KG1 (cell line): ENCODE results near the gene GNB3.
A peak's percentile ranks its signal among the peaks of the same experiment; 100 is the strongest.
"Not testable (repeated sequence)": the region's sequence is repeated elsewhere in the genome, so short reads cannot be mapped to it uniquely, and the experiment has no call there.

ENCODE experiments used
- DNase-seq: peaks from one replicate; lab custom pipeline; 2025; lab: John Stamatoyannopoulos, UW

The GNB3 gene

DNA sequence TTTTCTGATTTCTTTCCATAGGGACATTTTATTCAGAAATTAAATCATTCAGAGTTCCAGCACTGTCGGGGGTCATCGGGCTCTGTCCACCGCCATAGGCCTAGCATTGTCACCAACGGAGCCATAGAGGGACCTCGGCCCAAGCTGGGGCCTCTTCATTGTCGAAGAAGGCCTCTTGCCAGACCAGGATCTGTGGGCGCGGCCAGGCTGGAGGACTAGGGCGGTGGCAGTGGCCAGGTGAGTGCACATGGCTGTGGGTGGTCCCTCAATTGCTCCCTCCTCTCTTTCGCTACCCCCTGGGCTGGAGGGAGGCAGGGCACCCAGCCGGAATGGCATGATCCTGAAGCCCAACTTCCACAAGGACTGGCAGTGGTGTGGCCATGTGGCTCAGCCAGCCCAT lies 43.0 kb downstream of the GNB3 start:
- no peak for DNase-seq

DNA sequence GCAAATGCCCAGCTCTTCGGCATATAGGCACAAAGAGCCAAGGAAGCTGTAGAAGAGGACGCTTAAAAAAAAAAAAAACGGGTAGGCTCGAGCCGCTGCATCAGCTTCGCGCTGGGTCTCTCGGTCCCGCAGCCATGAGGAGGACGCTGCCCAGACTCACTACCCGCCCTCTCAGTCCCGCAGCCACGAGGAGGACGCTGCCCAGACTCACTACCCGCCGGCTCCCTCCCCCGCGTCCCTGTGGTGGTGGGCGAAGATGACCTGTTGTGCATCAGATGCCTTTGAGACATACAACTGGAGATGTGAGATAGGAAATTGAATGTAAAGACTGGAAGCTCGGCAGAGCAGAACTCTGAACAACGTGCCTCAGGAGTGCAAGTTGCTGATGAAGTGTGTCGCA lies 43.8 kb downstream of the GNB3 start:
- no peak for DNase-seq

DNA sequence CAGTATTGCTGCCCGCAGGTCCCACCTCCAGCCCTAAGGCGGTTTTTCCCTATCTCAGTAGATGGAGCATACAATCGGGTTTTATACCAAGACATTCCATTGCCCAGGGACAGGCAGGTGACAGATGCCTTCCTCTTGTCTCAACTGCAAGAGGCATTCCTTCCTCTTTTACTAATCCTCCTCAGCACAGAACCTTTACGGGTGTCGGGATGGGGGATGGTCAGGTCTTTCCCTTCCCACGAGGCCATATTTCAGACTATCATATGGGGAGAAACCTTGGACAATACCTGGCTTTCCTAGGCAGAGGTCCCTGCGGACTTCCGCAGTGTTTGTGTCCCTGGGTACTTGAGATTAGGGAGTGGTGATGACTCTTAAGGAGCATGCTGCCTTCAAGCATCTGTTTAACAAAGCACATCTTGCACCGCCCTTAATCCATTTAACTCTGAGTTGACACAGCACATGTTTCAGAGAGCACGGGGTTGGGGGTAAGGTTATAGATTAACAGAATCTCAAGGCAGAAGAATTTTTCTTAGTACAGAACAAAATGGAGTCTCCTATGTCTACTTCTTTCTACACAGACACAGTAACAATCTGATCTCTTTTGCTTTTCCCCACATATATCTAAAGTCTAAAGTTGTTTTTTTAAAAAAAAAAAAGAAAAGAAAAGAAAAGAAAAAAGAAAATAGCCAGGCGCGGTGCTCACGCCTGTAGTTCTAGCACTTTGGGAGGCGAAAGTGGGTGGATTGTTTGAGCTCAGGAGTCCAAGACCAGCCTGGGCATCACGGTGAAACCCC lies 45.7 kb downstream of the GNB3 start:
- not testable (repeated sequence) for DNase-seq

DNA sequence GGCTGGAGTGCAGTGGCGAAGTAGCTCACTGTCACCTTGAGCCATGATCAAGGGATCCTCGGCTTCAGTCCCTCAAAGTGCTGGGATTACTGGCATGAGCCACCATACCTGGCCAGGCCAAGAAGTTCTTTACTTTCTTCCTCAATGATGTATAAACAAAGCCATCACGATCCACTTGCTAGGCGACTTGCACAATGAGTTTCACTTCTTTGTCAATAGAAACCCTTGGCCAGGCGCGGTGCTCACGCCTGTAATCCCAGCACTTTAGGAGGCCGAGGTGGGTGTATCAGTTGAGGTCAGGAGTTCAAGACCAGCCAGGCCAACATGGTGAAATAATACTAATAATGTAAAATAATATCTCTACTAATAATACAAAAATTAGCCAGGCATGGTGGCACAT lies 46.7 kb downstream of the GNB3 start:
- no peak for DNase-seq

GRCh38 chr12:6888360-6888759 lies 47.6 kb downstream of the GNB3 start:
- DNase-seq, result no peak

DNA sequence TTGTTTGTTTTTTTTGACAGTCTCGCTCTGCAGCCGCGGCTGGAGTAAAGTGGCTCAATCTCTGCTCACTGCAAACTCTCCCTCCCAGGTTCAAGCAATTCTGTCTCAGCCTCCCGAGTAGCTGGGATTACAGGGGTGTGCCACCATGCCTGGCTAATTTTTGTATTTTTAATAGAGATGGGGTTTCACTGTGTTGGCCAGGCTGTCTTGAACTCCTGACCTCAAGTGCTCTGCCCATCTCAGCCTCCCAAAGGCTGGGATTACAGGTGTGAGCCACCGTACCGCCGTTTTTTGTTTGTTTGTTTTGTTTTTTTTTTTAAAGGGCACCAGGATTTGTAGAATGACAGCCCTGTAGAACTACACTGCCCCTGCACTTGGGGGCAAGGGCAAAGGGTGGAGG lies 48.1 kb downstream of the GNB3 start:
- not testable (repeated sequence) for DNase-seq

GRCh38 chr12:6889775-6890573 lies 49.2 kb downstream of the GNB3 start:
- DNase-seq, result not testable (repeated sequence)

DNA sequence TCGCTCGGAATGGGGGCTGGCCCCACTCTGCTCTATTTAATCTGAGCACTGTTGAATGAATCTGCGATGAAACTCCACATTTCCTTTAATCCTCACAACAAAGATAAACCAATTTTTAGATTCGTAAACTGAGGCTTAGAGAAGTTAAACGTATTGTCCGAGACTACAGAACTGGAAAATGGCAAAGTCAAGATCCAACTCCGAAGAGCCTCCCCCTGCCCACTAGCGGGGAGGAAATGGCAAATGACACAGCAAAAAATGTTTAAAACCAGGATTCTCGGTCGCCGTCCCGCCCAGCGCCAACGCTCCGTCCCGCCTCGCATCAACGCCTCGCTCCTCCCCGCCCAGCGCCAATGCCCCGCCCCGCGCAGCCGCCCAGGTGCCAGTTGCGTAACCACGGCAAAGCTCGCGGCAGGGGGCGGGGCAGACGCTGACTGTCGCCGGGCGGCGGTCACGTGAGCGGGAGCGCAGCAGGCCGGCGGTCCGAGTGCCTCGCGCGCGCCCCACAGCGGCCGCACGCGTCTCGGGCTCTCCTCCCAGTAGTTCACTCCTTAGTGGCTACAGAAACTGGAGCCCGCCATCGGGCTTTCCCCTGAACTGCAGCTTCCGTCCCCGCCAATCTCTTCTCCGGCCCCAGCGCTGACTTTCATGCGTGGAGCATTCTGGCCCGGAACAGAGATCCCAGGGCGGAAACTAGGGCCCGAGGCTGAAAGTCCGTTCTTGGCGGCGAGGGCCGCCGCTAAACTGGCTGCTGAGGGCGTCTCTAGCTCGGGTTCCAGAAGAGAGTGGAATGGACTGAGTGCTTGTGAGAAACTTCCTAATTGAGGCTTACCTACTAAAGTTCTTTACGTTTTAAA lies 50.3 kb downstream of the GNB3 start:
- DNase-seq, result peak; percentile 93

DNA sequence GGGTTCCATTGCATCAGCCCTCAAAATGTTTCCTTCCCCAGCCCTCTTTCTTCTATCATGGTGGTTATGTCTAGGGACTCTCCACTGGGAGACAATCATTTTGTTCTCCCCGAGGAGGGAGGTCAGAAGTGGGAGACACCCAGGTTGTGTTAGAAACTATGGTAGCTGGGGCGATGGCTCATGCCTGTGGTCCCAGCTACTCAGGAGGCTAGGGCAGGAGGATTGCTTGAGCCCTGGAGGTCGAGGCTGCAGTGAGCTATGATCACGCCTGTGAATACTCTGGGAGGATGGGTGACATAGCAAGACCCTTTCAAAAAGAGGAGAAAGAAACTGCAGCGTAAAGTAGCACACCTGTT lies 50.9 kb downstream of the GNB3 start:
- DNase-seq, result no peak

DNA sequence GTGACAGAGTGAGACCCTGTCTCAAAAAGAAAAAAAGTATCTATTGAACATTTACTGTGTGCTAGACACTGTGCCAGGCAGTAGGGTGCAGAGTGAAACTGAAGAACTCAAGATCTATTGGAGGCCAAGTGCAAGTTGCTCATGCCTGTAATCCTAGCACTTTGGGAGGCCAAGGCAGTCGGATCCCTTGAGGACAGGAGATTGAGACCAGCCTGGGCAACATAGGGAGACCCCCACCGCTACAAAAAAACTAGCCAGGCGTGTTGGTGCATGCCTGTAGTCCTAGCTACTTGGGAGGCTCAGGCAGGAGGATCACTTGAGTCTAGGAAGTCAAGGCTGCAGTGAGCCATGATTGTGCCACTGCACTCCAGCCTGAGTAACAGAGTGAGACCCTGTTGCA lies 52.0 kb downstream of the GNB3 start:
- DNase-seq, result not testable (repeated sequence)

DNA sequence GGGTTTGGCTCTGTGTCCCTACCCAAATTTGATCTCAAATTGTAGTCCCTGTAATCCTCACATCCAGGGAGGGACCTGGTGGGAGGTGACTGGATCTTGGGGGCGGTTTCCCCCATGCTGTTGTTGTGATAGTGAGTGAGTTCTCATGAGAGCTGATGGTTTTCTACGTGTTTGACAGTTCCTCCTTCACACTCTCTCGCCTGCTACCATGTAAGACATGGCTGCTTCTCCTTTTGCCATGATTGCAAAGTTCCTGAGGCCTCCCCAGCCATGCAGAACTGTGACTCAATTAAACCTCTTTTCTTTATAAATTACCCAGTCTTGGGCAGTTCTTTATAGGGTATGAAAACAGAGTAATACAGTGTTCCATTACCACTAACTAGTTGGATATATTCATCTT lies 53.6 kb downstream of the GNB3 start:
- no peak for DNase-seq
